Osteoblast (primary cell): Measurements from ENCODE around the gene CNGA3. TPM values are rescaled to one million over a fixed set of nuclear protein-coding genes. Genes with fewer than 3 reads are reported as not detected.
"Not testable (repeated sequence)": the region's sequence is repeated elsewhere in the genome, so short reads cannot be mapped to it uniquely, and the experiment has no call there.

Source experiments
- DNase-seq: peaks from one replicate; pipeline ENCODE4 v3.0.0; 2011; ENCODE audit warnings: low spot score, mixed read lengths; ENCODE audit not compliant: insufficient read length; ENCODE audit errors: missing footprints
- H2AFZ ChIP-seq: 2 replicates; pipeline ENCODE4 v1.6.0; 2011; ENCODE audit warnings: mild to moderate bottlenecking, low read length
- H3K27ac ChIP-seq: 2 replicates; pipeline ENCODE4 v1.5.1; 2011; ENCODE audit warnings: mild to moderate bottlenecking, low read depth, low read length, moderate library complexity
- H3K27me3 ChIP-seq: 2 replicates; pipeline ENCODE4 v1.6.0; 2012; ENCODE audit warnings: mild to moderate bottlenecking, control low read depth, inconsistent platforms, low read length, moderate library complexity; ENCODE audit not compliant: insufficient read depth
- H3K36me3 ChIP-seq: 2 replicates; pipeline ENCODE4 v1.5.1; 2011; ENCODE audit warnings: mild to moderate bottlenecking, low read length, control low read depth, moderate library complexity; ENCODE audit not compliant: insufficient read depth
- H3K4me1 ChIP-seq: 2 replicates; pipeline ENCODE4 v1.5.1; 2011; ENCODE audit warnings: mild to moderate bottlenecking, low read length, control low read depth, moderate library complexity; ENCODE audit not compliant: insufficient read depth
- H3K4me2 ChIP-seq: 2 replicates; pipeline ENCODE4 v1.6.0; 2011; ENCODE audit warnings: mild to moderate bottlenecking, low read length; ENCODE audit not compliant: insufficient read depth
- H3K4me3 ChIP-seq: fragments of 200-600 bp; sonication (generic); 3 replicates; pipeline ENCODE4 v1.5.1; 2012; ENCODE audit warnings: mild to moderate bottlenecking, low read length, inconsistent platforms; ENCODE audit not compliant: insufficient read depth
- H3K79me2 ChIP-seq: 2 replicates; pipeline ENCODE4 v1.6.0; 2012; ENCODE audit warnings: mild to moderate bottlenecking, low read length, control low read depth, inconsistent platforms; ENCODE audit not compliant: insufficient read depth
- H3K9me3 ChIP-seq: 2 replicates; pipeline ENCODE4 v1.5.1; 2011; ENCODE audit warnings: low read depth, low read length, control low read depth
- H4K20me1 ChIP-seq: 2 replicates; pipeline ENCODE4 v1.6.0; 2012; ENCODE audit warnings: mild to moderate bottlenecking, low read length, control low read depth; ENCODE audit not compliant: insufficient read depth
- total RNA-seq: library from RNA; depleted of rRNA; stranded (reverse); fragments of >200 nt; gene quantifications from 2 replicates; pipeline ENCODE4 v1.2.3, GENCODE V29; 2012
- TF ChIP-seq, protein P1 (sequence below): IDR thresholded peaks from 2 replicates; pipeline ENCODE4 v1.5.1; 2011; ENCODE audit warnings: mild to moderate bottlenecking, low read depth, low read length, moderate library complexity; ENCODE audit errors: extremely low read depth

CNGA3 gene
- total RNA-seq, 1 donor, result 0.36 TPM

DNA sequence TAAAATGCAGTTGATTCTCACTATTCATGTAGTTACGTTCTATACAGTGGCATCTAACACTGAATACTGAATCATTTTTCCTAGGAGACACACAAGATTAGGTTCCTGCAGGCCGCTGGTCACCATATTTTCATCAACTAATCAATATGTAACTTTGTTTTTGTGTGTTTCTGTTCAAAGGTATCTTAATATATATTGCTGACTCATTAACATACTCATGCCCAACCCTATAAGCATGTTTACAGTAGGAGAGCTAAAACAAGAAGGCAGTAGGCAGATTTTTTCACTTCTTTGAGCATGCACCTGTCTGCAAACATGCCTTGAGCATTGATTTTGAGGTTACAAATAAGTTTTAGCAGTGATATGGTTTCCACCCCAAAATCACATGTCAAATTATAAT lies 30.3 kb upstream of the CNGA3 start:
- Histone ChIP-seq H3K27me3 (no peaks in the 10 kb centered on the region), H3K79me2 (no peaks in the 10 kb centered on the region), H3K36me3 (no peaks in the 10 kb centered on the region), H3K27ac (no peak overlapping the region), H3K4me1 (no peaks in the 10 kb centered on the region), H2AFZ (no peak overlapping the region), H3K4me2 (no peak overlapping the region), H3K9me3 (peaks cover 2% of the 10 kb centered on the region), H3K4me3 (no peak overlapping the region), H4K20me1 (no peaks in the 10 kb centered on the region)
- TF ChIP-seq, protein P1, sequence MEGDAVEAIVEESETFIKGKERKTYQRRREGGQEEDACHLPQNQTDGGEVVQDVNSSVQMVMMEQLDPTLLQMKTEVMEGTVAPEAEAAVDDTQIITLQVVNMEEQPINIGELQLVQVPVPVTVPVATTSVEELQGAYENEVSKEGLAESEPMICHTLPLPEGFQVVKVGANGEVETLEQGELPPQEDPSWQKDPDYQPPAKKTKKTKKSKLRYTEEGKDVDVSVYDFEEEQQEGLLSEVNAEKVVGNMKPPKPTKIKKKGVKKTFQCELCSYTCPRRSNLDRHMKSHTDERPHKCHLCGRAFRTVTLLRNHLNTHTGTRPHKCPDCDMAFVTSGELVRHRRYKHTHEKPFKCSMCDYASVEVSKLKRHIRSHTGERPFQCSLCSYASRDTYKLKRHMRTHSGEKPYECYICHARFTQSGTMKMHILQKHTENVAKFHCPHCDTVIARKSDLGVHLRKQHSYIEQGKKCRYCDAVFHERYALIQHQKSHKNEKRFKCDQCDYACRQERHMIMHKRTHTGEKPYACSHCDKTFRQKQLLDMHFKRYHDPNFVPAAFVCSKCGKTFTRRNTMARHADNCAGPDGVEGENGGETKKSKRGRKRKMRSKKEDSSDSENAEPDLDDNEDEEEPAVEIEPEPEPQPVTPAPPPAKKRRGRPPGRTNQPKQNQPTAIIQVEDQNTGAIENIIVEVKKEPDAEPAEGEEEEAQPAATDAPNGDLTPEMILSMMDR, result no peak
- no peak for DNase-seq

DNA sequence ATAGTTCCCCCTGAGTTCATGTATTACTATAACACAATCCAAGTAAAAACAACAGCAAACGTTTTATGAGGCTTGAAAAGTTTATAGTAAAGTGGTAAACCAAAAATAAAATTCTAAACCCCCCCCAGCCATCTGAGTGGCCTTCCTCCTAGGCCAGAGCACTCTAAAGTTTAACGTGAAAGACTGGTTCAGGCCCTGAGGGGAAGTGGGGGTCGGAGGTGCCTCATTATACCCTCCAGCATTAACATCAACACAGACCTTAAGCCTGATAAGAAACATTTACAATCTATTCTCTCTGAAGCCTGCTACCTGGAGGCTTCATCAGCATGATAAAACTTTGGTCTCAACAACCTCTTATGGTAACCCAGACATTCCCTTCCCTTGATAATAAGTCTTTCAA lies 29.0 kb upstream of the CNGA3 start:
- no peak overlapping the region for H3K4me3 ChIP-seq
- no peak overlapping the region for H3K4me2 ChIP-seq
- no peaks in the 10 kb centered on the region for H3K4me1 ChIP-seq
- H2AFZ ChIP-seq, result no peak overlapping the region
- peaks cover 3% of the 10 kb centered on the region for H3K9me3 ChIP-seq
- no peaks in the 10 kb centered on the region for H4K20me1 ChIP-seq
- no peak for DNase-seq
- no peak overlapping the region for H3K27ac ChIP-seq
- no peaks in the 10 kb centered on the region for H3K79me2 ChIP-seq
- no peaks in the 10 kb centered on the region for H3K36me3 ChIP-seq
- no peaks in the 10 kb centered on the region for H3K27me3 ChIP-seq
- TF ChIP-seq, protein P1, result no peak

DNA sequence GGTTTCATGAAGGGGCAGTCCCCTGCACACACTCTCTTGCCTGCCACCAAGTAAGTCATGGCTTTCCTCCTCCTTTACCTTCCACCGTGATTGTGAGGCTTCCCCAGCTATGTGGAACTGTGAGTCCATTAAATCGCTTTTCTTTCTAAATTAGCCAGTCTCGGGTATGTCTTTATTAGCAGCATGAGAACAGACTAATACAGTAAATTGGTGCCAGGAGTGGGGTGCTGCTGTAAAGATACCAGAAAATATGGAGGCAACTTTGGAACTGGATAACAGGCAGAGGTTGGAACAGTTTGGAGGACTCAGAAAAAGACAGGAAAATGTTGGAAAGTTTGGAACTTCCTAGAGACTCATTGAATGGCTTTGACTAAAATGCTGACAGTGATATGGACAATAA lies 26.1 kb upstream of the CNGA3 start:
- H3K27me3 ChIP-seq, H3K9me3 ChIP-seq, H2AFZ ChIP-seq, H3K79me2 ChIP-seq, H4K20me1 ChIP-seq, H3K4me2 ChIP-seq, H3K4me3 ChIP-seq, H3K4me1 ChIP-seq, DNase-seq, H3K36me3 ChIP-seq, H3K27ac ChIP-seq: not testable (repeated sequence)

DNA sequence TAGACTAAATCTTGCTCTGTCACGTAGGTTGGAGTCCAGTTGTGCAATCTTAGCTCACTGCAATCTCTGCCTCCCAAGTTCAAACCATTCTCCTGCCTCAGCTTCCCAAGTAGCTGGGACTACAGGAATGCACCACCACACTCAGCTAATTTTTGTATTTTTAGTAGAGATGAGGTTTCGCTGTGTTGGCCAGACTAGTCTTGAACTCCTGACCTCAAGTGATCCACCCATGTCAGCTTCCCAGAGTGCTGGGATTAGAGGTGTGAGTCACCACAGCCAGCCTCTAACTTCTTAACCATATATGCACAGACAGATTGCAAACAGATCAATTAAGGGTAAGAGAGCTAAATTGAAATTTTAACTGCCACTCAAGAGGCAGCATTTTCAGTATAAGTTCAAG lies 22.1 kb upstream of the CNGA3 start:
- no peaks in the 10 kb centered on the region for H3K36me3 ChIP-seq
- no peak overlapping the region for H2AFZ ChIP-seq
- no peaks in the 10 kb centered on the region for H3K4me1 ChIP-seq
- peaks cover 3% of the 10 kb centered on the region for H3K9me3 ChIP-seq
- no peak overlapping the region for H3K4me2 ChIP-seq
- H3K79me2 ChIP-seq, result no peaks in the 10 kb centered on the region
- no peak overlapping the region for H3K4me3 ChIP-seq
- DNase-seq, result no peak
- no peaks in the 10 kb centered on the region for H3K27me3 ChIP-seq
- TF ChIP-seq, protein P1, result no peak
- no peak overlapping the region for H3K27ac ChIP-seq
- H4K20me1 ChIP-seq, result no peaks in the 10 kb centered on the region
